Hematopoietic multipotent progenitor cell treated with erythropoietin and hydrocortisone succinate and interleukin-3 and kit ligand, for 4 days (in vitro differentiated cells): Measurements from ENCODE around the gene TFRC.
"Not testable (repeated sequence)": the region's sequence is repeated elsewhere in the genome, so short reads cannot be mapped to it uniquely, and the experiment has no call there.

Source experiments
- DNase-seq: peaks from one replicate; pipeline ENCODE4 v3.0.0-alpha.2; 2015

Gene TFRC

DNA sequence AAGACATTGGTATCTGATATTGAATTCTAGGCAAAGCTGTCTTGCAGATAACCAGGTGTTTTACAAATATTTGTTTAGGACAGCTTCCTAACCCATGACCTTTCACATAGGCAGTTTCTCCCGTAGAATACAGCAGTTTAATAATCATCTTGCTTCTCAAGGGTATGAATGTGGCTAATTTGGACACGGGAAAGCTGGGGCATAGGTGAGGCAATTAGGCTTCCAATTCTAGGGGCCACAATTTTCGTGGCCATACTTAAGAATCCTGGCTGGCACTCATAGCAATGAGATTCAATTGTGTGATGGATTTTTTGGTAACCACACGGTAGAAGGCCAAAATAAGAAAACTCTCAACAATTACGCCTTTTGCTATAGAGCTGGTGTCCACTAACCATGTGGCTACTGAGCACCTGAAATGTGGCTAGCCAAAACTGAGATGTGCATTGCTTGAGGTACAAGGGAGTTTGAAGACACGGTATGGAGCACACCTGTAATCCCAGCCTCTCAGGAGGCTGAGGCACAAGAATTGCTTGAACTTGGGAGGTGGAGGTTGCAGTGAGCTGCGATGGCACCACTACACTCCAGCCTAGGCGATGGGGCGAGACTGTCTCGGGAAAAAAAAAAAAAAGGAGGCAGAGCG, 34.4 kb downstream of the TFRC start:
- DNase-seq, result peak; percentile 75

DNA sequence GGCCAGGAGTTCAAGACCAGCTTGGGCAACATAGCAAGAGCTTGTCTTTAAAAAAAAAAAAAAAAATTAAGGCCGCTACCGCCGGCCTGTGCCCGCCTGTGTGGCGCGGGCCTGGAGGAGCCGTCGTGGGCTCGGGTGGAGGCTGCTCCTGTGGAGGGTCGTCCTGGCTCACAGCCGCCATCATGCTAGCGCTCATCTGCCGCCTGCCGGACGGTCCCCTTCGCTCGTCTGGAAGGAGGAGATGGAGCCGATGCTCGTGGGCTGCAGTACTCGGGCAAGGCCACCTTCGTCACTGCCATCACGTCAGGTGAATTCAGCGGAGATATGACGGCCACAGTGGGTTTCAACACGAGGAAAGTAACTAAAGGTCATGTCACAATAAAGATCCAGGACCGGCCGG, 37.4 kb downstream of the TFRC start:
- DNase-seq, result peak; percentile 7

DNA sequence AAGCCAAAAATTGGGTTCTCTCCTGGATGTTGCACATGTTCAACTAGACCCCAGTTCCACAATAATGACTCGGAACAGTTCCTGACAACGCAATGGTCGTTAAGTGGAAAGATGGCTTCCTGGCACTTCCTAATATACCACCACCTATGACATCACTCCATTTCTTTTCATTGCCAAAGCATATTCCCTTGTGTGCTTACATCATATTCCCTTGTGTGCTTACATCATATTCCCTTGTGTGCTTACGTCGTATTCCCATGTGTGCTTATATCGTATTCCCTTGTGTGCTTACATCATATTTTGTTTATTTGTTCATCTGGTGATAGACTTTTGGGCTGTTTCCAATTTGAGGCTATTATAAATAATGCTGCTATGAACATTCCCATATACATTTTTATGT, 39.2 kb downstream of the TFRC start:
- no peak for DNase-seq

DNA sequence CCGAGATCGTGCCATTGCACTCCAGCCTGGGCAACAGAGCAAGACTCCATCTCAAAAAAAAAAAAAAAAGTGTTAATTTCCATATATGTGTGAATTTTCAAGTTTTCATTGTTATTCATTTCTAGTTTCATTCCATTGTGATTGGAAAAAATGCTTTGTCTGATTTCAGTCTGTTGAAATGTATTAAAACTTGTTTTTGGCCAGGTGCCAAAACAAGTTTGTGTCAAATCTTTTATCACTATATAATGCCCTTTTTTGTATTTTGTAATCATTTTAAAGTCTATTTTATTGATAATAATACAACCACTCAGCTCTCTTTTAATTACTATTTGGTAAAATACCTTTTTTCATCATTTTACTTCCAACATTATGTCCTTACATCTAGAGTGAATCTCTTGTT, 42.5 kb downstream of the TFRC start:
- DNase-seq, result no peak

DNA sequence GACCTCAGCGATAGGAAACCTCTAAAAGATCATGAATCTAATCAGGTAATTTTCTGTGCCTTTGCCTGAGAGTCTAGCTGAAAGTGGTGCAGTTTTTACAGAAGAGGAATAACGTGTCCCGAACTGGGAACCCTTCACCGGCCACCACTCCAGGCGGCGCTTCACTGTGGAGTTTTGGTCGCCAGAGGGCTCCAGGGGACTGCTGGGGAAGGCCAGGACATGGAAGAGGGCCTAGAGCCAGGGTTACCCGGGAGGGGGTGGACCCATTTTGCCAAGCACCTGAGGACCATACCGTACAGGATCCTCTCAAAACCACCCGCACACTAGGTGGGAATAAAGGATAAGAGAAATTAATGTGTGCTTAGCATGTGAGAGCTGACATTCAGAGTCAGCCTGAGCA, 55.8 kb downstream of the TFRC start:
- DNase-seq, result peak; percentile 26

DNA sequence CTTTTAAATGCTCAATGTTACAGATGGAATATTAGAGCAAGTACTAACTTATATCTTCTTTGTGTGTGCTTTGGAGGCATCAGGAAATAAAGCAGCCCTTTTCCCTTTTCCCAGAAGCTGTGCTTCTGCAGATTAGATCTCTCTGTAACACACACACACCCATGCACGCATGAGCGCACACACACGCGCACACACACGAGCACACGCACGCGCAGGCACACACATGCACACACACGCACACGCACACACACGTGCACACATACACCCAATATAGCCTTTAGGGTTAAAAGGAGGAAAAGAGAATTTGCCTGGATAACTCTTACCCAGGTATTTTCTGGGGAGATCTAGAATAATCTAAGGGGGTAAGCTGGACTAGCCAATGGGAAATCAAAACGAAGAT, 56.9 kb downstream of the TFRC start:
- DNase-seq, result no peak

- DNase-seq, result no peak
Measured at GRCh38 chr3:196023947-196024346, 57.9 kb downstream of the TFRC start.

DNA sequence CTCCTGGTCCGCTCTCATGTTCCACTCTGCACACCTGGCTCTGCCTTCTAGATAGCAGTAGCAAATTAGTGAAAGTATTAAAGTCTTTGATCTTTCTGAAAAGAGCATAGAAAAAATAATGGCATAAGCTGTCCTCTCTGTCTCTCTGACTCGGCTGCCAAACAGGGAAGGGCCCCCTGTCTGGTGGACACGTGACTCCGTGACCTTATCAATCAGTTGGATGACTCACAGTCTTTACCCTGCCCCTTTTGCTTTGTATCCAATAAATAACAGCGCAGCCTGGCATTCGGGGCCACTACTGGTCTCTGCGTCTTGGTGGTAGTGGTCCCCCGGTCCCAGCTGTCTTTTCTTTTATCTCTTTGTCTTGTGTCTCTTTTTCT, 59.4 kb downstream of the TFRC start:
- DNase-seq, result peak; percentile 49

GRCh38 chr3:196020373-196020772, 61.5 kb downstream of the TFRC start:
- DNase-seq, result no peak

GRCh38 chr3:196019576-196019975, 62.3 kb downstream of the TFRC start:
- peak; percentile 41 for DNase-seq

- DNase-seq, result not testable (repeated sequence)
Measured at GRCh38 chr3:196018159-196018558, 63.7 kb downstream of the TFRC start.

DNA sequence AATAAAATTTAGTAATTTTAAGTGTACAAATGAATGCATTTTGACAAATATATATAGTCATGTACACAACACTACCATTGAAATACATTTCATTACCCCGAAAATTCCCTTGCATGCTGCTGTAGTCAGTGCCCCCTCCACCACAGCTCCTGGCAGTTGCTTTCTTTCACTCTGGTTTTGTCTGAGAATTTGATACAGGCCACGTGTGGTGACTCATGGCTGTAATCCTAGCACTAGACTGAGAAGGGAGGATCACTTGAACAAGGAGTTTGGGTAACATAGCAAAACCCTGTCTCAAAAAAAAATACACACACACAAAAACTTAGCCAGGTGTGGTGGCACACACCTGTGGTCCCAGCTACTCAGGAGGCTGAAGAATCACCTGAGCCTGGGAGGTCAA, 65.4 kb downstream of the TFRC start:
- DNase-seq, result peak; percentile 11

GRCh38 chr3:196016059-196016458, 65.8 kb downstream of the TFRC start:
- no peak for DNase-seq

DNA sequence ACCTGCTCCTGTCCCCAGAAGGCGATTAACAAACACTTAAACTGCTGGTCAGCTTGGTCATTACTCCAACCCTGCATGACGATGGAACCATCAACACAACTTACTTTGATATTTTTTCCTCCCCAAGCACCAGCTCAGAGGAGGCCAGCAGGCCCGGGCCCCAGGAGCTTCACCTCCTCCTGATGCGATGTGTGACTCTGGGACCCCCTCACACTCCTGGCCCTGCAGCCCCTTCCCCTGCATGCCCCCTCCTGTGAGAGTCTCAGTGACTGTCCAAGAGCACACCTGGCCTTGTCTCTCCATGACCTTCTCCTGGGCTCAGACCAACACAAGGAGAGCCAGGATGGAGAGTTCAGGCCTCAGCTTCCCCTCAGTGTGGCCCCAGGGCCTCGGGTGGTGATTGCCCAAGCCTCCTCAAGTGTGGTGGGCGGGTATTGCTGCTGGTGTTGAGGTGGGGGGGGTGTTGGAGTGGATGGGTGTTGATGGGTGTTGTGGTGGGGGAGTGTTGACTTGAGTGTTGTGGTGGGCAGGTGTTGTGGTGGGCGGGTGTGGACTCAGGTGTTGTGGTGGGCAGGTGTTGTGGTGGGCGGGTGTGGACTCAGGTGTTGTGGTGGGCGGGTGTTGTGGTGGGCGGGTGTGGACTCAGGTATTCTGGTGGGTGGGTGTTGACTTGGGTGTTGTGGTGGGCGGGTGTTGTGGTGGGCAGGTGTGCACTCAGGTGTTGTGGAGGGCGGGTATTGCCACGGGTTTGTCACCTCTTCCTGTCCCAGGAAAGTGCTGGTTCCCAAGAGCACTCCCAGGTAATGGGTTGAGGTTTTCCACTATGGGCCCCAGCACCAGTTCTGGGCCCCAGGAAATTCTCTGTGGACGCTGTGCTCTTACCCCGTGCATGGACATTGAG, 68.1 kb downstream of the TFRC start:
- no peak for DNase-seq

DNA sequence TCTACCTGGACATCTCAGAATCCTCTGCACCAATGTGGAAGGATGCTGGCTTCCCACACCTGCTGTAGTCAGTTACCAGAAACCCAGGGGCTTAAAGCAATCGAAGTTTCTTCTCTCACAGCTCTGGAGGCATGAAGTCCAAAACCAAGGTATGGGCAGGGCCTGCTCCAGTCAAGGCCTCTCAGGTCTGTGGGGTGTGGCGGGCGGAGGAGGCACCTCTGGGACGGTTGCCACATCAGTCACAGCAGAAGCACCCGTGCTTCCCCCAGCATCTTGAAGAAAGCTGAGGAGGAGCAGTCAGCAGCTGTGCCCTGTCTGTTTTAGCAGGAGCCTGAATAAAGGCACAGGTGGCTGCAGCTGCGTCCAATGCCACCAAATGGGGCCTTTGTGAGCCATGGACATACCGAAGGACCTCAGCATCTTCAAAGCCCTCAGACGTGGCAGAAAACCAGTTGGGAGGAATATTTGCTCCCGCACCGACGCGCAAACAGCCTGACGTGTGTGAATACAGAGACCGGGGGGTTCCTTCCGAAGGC, 68.9 kb downstream of the TFRC start:
- DNase-seq, result no peak

- no peak for DNase-seq
Measured at GRCh38 chr3:196012481-196012880, 69.4 kb downstream of the TFRC start.

GRCh38 chr3:196009456-196009855, 72.4 kb downstream of the TFRC start:
- DNase-seq, result no peak

DNA sequence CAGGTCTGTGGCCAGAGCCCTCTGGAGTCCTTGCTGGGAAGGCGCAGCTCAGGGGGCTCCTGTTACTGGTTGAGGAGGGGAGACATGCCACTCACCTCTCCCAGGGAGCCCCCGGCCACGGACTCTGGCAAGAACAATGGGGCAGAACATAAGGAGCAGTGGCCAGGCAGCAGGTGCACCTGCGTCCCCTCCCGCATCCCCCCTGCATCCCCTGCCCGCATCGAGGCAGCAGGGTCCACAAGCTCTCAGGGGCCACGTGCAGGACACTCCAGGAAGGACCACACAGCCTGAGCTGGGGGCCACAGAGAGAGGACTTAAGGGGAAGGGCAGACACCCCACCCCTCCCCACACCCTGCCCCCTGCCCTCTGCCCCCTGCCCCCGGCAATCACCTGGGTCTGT, 73.0 kb downstream of the TFRC start:
- DNase-seq, result no peak

GRCh38 chr3:196008387-196008786, 73.5 kb downstream of the TFRC start:
- DNase-seq, result no peak

DNA sequence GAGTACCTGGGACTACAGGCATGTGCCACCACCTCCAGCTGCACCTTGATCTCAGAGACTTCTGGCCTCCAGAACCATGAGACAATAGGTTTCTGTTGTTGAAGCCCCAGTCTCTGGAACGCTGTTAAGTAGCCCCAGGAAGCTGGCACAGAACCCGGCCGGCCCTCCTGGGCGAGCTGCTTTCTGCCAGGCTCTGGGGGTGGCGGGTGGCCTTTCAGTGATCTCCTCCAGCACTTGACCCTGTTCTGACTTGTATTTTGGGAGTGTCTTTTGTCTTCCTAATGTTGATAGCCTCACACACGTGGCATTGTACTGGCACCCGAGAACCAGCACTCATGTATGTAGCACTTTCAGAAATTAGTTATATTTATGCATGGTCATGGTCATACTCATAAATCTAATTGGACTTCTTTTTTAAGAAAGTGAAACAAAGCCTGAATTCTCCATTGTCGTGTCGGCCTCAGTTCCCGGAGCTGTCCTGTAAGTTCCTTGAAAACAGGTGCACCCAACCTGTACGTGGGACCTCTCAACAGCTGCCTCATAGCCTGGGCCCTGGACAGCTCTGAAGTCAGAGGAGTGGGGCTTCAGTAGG, 74.0 kb downstream of the TFRC start:
- peak; percentile 10 for DNase-seq

- DNase-seq, result not testable (repeated sequence)
Measured at GRCh38 chr3:196005338-196005737, 76.6 kb downstream of the TFRC start.

DNA sequence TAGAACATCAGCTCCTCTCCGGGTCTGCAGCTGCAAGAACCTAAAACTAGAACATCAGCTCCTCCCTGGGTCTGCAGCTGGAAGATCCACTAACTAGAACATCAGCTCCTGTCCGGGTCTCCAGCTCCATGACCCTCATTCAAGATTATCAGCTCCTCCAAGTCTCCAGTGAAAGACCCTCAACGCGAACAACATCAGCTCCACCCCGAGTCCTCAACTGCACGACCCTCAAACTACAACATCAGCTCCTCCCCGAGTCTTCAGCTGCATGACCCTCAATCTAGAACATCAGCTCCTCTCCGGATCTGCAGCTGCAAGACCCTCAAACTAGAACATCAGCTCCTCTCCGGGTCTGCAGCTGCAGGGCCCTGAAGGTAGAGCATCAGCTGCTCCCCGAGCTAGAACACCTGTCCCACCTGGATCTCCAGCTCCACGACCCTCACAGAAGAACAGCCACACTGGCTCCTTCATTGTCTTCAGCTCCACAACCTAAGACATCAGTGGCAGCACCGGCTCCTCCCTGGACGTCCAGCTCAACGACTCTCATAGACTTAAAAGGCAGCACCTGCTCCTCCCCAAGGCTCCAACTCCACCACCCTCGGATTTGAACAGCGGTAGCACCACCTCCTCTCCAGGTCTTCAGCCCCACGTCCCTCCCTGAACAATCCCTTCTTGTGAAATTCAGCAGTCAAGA, 77.4 kb downstream of the TFRC start:
- DNase-seq, result not testable (repeated sequence)

DNA sequence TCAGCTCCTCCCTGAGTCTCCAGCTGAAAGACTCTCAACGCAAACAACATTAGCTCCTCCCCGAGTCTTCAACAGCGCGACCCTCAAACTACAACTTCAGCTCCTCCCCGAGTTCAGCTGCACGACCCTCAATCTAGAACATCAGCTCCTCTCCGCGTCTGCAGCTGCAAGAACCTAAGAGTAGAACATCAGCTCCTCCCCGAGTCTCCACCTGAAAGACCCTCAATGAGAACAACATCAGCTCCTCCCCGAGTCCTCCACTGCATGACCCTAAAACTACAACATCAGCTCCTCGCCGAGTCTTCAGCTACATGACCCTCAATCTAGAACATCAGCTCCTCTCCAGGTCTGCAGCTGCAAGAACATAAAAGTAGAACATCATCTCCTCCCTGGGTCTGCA, 78.3 kb downstream of the TFRC start:
- no peak for DNase-seq
